ENCODE data around the gene CYP1A2. TPM values are rescaled to one million over a fixed set of nuclear protein-coding genes. Genes with fewer than 3 reads are reported as not detected.

CYP1A2 gene
- total and polyA plus RNA-seq, 9 of the 15 experiments (the other 6 are each of a cell fraction or from before 2014, with no cell fraction given): not detected

DNA sequence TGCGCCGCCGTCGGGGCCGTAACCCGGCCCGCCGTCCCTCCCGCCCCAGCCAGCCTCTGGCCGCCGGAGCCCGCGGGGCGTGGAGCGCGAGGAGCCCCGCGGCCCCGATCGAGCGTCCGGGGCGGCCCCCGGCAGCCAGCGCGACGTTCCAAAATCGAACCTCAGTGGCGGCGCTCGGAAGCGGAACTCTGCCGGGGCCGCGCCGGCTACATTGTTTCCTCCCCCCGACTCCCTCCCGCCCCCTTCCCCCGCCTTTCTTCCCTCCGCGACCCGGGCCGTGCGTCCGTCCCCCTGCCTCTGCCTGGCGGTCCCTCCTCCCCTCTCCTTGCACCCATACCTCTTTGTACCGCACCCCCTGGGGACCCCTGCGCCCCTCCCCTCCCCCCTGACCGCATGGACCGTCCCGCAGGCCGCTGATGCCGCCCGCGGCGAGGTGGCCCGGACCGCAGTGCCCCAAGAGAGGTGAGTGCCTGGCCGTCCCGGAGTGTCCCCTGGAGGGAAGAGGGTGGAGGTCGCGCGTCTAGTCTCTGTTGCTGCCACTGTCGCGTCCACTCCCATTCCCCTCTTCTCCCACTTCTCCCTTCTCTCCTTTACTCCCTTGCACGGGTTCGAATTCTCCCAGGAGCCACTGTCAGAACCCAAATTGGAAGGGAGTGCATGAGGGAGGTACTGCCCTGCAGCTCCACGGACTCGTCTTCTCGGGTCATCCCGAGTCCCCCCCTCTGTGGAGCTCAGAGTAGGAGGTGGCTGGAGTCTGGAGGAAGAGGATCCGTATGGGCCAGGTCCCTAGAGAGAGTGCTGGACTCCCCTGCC, 33.8 kb downstream of the CYP1A2 start (continued):
- TF ChIP-seq GABPA (tag; conservative IDR thresholded peaks at IDR 0.05; ENCODE audit: low read depth) (peak; percentile 59), RBM17 (IDR thresholded peaks at IDR 0.05; ENCODE audit: borderline replicate concordance, low read depth, low read length) (no peak)

DNA sequence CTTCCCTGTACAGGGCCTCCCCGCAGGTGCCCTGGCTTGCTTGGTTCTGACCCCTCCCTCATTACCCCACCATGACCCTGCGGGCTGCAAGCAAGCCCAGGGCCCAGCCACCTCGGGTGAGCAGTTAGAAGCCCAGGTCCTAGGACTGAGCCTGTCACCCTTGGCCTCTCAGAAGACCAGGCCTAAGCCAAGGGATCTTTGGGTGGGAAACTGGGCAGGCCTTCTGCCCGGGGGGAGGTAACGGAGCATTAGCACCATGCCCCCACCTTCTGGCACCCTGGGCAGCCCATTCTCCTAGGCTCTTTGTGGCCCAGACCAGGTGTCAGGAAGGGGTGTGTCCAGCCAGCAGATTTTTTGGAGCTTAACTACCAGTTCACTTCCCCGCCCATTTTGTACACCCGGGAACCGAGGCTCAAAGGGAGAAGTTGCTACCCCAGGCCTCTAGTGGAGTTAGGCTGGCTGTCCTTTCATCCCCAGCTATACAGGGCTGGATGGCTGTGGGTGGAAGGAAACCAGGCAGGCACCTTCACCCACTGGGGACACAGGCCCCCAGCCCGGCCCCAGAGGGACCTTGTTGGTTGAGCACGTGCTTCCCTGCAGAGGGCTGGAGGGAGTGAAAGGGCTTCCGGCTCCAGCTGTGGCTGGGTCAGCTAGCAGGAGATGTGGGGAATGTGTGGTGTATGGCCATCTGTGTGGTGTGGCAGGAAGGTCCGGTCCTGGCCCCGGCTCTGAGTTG, 34.6 kb downstream of the CYP1A2 start:
- POLR2A ChIA-PET: interaction anchor here (0.5 to 1.5 kb wide), 7 partner anchors 15 to 319 kb away, joined by 3 to 4 read pairs (median 3); no protein-coding TSS in a partner anchor
- TF ChIP-seq, protein P1, sequence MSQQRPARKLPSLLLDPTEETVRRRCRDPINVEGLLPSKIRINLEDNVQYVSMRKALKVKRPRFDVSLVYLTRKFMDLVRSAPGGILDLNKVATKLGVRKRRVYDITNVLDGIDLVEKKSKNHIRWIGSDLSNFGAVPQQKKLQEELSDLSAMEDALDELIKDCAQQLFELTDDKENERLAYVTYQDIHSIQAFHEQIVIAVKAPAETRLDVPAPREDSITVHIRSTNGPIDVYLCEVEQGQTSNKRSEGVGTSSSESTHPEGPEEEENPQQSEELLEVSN (IDR thresholded peaks at IDR 0.05; ENCODE audit: borderline replicate concordance in 1 of 2, extremely low read depth in 1 of 2, insufficient read depth in 1 of 2, insufficient read length in 1 of 2, low read depth in 1 of 2, low read length in 1 of 2, poor library complexity in 1 of 2, severe bottlenecking in 1 of 2): peak; percentile 52 to 63
- TF ChIP-seq, protein P2, sequence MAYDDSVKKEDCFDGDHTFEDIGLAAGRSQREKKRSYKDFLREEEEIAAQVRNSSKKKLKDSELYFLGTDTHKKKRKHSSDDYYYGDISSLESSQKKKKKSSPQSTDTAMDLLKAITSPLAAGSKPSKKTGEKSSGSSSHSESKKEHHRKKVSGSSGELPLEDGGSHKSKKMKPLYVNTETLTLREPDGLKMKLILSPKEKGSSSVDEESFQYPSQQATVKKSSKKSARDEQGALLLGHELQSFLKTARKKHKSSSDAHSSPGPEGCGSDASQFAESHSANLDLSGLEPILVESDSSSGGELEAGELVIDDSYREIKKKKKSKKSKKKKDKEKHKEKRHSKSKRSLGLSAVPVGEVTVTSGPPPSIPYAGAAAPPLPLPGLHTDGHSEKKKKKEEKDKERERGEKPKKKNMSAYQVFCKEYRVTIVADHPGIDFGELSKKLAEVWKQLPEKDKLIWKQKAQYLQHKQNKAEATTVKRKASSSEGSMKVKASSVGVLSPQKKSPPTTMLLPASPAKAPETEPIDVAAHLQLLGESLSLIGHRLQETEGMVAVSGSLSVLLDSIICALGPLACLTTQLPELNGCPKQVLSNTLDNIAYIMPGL (CRISPR knock-in tag; IDR thresholded peaks at IDR 0.05): no peak
- TF ChIP-seq, protein P3, sequence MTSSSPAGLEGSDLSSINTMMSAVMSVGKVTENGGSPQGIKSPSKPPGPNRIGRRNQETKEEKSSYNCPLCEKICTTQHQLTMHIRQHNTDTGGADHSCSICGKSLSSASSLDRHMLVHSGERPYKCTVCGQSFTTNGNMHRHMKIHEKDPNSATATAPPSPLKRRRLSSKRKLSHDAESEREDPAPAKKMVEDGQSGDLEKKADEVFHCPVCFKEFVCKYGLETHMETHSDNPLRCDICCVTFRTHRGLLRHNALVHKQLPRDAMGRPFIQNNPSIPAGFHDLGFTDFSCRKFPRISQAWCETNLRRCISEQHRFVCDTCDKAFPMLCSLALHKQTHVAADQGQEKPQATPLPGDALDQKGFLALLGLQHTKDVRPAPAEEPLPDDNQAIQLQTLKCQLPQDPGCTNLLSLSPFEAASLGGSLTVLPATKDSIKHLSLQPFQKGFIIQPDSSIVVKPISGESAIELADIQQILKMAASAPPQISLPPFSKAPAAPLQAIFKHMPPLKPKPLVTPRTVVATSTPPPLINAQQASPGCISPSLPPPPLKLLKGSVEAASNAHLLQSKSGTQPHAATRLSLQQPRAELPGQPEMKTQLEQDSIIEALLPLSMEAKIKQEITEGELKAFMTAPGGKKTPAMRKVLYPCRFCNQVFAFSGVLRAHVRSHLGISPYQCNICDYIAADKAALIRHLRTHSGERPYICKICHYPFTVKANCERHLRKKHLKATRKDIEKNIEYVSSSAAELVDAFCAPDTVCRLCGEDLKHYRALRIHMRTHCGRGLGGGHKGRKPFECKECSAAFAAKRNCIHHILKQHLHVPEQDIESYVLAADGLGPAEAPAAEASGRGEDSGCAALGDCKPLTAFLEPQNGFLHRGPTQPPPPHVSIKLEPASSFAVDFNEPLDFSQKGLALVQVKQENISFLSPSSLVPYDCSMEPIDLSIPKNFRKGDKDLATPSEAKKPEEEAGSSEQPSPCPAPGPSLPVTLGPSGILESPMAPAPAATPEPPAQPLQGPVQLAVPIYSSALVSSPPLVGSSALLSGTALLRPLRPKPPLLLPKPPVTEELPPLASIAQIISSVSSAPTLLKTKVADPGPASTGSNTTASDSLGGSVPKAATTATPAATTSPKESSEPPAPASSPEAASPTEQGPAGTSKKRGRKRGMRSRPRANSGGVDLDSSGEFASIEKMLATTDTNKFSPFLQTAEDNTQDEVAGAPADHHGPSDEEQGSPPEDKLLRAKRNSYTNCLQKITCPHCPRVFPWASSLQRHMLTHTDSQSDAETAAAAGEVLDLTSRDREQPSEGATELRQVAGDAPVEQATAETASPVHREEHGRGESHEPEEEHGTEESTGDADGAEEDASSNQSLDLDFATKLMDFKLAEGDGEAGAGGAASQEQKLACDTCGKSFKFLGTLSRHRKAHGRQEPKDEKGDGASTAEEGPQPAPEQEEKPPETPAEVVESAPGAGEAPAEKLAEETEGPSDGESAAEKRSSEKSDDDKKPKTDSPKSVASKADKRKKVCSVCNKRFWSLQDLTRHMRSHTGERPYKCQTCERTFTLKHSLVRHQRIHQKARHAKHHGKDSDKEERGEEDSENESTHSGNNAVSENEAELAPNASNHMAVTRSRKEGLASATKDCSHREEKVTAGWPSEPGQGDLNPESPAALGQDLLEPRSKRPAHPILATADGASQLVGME (CRISPR knock-in tag; IDR thresholded peaks at IDR 0.05): no peak

More for the DNA sequence above, 34.6 kb downstream of the CYP1A2 start:
- BruUV-seq (replicated peaks): TSS peak; percentile 33
- CTCF ChIA-PET (ENCODE audit: low intra/inter-chr PET ratio): interaction anchor here (1.0 kb wide), 1 partner anchor 18 kb away, joined by 3 read pairs; no protein-coding TSS in a partner anchor
- Histone ChIP-seq H4K20me1 (replicated peaks; ENCODE audit: control insufficient read depth, insufficient read depth, low read length) (peaks cover 16% of the 10 kb centered on the region; the same call in 1 of the 2 replicates), H3K27ac (ENCODE audit: extremely low read depth, low read depth, low read length) (peak overlapping the region; percentile 69), H3K9me3 (replicated peaks; ENCODE audit: control insufficient read depth, insufficient read depth, low read depth, low read length) (no peaks in the 10 kb centered on the region), H3K4me2 (ENCODE audit: insufficient read depth, low read length) (peak overlapping the region; percentile 92), H3K9ac (ENCODE audit: insufficient read depth in 1 of 2, low read depth in 2 of 2, low read length in 2 of 2) (peak overlapping the region; percentile 73 to 93), H3K27me3 (ENCODE audit: control insufficient read depth in 2 of 2, insufficient read depth in 2 of 2, low read length in 2 of 2) (no peaks in the 10 kb centered on the region), H2AFZ (ENCODE audit: low read depth, low read length) (peak overlapping the region; percentile 56), H3K4me3 (peak overlapping the region; percentile 78), H3K79me2 (ENCODE audit: control insufficient read depth, insufficient read depth, low read length) (peaks cover 61% of the 10 kb centered on the region), H3K4me1 (replicated peaks in 1 of 2; ENCODE audit: control insufficient read depth in 2 of 2, insufficient read depth in 2 of 2, low read length in 2 of 2) (peaks cover 59 to 75% of the 10 kb centered on the region in 2 experiments), H3K36me3 (ENCODE audit: control insufficient read depth, insufficient read depth, low read length) (peaks cover 36% of the 10 kb centered on the region; the same call in 2 of the 3 replicates), H3K9me1 (ENCODE audit: control insufficient read depth, insufficient read depth, low read length) (no peaks in the 10 kb centered on the region)
- intact Hi-C loops (cut with micrococcal nuclease): no loop called here
- FAIRE-seq: no peak
- 7% methylated on average over 13 of the region's 13 CpGs for WGBS (ENCODE audit: insufficient coverage, low coverage, missing lambda C conversion rate)
- in situ Hi-C loops (cut with MboI): no loop called here
- peak; percentile 55 for ATAC-seq
- DNase-seq (ENCODE audit: extremely low read depth in 1 of 4, low spot score in 3 of 4): peak; percentile 45 to 62 (median 50)

Measured in K562 (cell line).